HG03558 (cell line): ENCODE measurements around the gene TOMM34.

ENCODE experiments used
- ATAC-seq: cut with Tn5 transposase; IDR thresholded peaks from one replicate; pipeline ENCODE4 v1.9.1; 2021; ENCODE audit warnings: moderate number of reproducible peaks; ENCODE audit not compliant: unreplicated experiment; ENCODE audit errors: extremely low read depth

The TOMM34 gene

GRCh38 chr20:44963325-44964215, 3.4 kb upstream of the TOMM34 start:
- no peak for ATAC-seq

DNA sequence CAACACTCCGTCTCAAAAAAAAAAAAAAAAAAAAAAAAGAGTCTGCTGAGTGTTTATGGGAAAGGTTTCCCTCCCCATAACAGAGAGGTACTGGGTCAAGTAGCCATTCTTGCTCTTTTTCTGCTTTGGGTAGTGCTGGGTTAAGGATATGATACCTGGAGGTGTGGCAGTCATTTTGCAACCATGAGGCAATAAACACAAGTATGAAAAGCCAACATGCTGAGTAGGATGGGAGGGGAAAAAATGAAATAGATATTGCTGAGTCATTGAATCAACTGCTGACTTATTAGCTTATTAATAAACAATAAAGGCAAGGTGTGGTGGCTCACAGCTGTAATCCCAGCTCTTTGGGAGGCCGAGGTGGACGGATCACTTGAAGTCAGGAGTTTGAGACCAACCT, 2.3 kb upstream of the TOMM34 start:
- no peak for ATAC-seq

DNA sequence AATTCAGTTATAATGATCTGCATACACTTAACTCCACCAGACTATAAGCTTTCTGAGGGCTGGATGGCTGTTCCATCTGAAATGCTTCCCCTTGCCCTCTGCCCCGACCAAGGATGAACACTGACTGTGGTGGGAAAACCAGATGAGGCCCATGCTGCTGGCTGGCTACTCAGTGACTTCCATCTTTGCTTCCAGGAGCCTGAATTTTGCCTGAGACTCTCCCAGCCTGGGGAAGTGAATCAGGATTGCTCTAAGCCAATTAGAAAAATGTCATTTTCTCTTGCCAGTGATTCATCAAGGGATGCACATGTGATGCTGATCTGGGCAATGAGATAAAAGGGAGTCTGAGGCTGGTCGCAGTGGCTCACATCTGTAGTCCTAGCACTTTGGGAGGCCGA, 1.7 kb upstream of the TOMM34 start:
- ATAC-seq = no peak

GRCh38 chr20:44961011-44961869, 1.0 kb upstream of the TOMM34 start:
- ATAC-seq = no peak

DNA sequence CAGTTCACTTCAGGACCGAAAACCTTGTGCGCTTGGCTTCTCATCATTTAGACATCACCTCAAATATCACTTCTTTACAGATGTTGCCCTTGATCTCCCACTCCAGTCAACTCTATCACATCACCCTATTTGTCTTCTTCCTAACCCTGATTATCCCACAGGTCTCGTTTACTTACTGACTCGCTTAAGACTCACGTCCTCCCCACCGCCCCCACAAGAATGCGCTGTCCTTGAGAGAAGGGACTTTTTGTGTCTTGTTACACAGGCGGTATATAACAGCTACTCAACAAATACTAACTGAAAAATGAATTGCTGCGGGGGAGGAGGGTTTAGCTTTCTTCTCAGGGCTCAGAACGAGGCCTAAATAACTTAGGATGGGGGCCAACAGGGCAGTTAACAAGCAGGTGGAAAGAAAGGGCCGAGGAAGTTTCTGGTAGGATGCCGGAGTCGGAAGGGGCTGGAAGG, 527 bp downstream of the TOMM34 start:
- no peak for ATAC-seq

- no peak for ATAC-seq
Observed at GRCh38 chr20:44959082-44959637, 1.0 kb downstream of the TOMM34 start.

DNA sequence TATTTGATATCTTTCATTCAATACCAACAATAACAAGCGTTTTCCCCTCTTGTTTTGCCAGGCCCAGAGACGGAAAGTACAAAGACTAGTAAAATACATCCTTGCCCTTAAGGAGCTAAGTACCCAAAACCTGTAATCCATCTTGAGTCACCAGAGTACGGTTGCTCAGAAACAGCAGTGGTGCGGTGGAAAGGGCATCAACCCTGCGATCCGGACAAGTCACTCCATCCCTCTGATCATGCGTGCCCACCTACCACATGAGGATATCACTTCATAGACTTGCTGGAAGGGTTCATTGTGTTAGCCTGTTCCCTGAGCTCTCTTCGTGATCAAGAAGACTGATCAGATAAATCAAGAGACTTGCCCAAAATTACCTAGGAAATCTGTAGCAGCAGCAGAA, 1.9 kb downstream of the TOMM34 start:
- no peak for ATAC-seq

DNA sequence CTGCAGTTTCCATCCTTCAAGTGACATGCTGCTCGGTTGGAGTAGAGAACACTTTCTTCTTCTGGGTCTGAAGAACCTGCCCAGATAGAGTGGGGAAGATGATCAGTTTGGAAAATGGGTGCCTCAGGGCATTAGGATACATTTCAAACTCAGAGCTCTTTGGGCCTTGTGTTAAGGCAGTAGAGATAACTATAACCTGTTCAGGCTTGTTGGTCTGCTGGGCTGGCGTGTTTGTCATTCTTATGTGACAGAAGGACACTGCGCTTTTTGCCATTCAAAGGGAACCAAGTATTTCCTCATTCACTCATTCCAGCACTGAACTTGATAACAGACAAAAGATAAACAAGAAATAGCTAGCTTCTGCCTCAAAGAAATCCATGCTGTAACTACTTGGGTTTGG, 3.8 kb downstream of the TOMM34 start:
- ATAC-seq = no peak

DNA sequence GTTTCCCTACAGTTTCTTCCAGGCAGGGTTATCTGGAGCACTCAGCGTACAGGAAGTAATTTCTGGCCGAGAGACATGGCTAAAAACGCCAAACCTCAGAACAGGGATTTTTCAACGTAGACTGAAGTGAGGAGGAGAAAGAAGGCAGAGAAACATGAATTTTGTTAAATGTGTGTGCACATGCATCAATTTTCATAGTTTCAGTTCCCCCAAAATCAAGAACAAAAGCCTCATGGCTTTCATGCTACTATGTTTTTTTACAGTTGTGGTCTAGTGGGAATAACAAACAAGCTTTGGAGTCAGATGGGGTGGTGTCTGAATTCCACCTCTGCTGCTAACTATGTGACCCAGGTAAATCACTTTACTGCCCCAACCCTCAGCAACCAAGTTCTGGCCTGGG, 4.9 kb downstream of the TOMM34 start:
- ATAC-seq = no peak

DNA sequence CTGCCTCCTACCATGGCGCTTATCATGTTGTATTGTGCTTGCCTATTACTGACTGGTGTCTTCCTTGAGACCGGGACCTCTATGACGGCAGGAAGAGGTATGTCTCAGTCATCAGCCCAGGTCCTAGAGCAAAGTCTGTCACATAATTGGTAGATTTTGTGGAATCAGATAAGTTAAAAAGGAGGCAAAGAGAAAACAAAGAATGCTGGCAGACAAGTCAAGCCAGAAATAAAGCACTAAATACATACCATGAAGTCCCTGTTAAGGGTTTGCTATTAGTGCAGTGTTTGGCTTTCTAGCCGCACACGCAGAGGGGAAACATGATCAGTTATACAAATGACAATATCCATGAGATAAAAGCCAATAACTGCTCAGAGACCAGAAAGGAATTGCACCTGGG, 6.0 kb downstream of the TOMM34 start:
- ATAC-seq = no peak

- no peak for ATAC-seq
Observed at GRCh38 chr20:44952731-44953130, 7.5 kb downstream of the TOMM34 start.

- ATAC-seq = no peak
Observed at GRCh38 chr20:44950368-44950767, 9.8 kb downstream of the TOMM34 start.

DNA sequence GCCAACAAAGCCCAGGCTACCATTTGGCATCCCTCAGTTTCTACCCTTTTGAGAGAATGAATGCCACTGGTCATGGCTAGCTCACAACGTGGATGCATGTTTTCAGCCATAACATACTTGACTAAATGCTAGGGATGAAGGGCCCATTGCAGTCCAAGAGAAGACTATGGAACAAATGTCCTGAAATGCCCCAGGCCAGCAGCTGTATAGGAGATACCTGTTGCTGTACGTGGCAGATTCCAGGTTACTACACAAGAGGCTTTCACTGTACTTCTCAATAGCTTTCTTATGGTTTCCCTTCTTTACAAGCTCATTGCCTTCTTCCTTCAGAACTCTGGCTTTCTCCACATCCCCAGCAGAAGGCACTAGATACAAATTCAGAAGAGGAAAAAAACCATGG, 11.7 kb downstream of the TOMM34 start:
- ATAC-seq = no peak

DNA sequence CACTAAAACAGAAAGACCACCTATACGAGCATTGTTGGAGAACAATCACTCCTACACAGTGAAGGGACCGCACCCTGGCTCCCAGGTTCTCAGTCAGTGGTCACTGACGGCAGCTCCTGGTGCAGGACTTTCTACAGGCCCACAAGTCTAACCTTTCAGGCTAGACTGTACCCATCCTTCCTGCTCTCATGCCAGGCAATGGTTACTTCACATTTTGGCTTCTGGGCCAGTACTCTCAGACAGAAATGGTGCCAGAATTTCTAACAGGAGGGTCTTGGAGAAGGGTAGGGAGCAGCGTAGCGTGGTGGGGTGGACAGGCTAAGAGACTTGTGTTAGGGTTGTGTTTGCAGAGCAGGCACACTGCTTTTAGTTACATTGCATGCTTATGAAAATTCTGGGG, 12.1 kb downstream of the TOMM34 start:
- no peak for ATAC-seq

- no peak for ATAC-seq
Observed at GRCh38 chr20:44946271-44946852, 13.8 kb downstream of the TOMM34 start.

- no peak for ATAC-seq
Observed at GRCh38 chr20:44945261-44945660, 14.9 kb downstream of the TOMM34 start.

DNA sequence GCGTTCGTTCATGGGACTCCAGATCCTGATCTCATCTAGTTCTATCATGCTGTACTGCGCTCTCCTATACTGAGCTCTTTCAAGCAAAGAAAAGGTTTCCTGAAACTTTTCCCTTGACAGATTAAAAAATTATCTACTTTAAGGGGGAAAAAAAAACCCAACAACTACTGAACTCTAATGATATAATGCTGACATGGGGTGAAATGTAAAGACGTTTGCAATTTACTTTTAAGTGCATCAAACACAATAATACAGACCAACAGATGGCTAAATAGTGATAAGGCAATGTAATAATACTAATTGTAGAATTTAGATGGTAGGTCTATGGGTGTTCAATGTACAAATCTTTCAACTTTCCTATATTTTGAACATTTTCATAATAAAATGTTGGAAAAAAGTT, 16.4 kb downstream of the TOMM34 start:
- ATAC-seq = no peak

GRCh38 chr20:44942264-44942973, 17.8 kb downstream of the TOMM34 start:
- ATAC-seq = no peak

DNA sequence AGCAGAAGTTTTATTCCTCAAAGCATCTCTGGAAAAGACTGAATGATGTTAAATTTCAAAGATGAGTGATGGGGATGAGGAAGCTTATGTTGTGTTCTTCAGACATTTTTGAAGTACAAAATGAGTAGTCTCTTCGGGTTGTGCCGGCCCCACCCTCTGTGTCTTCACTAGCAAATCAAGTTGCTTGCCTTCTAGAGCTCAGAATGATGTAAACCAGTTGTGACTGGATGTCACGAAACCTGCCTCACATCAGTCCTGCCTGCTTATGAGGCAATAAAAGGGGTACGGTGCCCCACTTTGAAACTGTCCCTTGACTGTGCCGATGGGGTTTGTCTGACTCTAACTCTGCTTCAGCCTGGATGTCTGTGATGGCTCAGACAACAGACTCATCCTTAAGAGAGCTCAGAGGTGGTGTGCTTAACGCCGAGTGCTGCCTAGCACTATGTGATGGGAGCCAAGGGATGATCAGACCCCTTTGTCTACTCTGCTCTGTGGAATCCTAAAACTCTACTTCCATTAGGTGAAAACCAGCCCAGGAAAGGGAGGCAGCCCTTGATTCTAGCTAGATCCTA, 19.0 kb downstream of the TOMM34 start:
- no peak for ATAC-seq

DNA sequence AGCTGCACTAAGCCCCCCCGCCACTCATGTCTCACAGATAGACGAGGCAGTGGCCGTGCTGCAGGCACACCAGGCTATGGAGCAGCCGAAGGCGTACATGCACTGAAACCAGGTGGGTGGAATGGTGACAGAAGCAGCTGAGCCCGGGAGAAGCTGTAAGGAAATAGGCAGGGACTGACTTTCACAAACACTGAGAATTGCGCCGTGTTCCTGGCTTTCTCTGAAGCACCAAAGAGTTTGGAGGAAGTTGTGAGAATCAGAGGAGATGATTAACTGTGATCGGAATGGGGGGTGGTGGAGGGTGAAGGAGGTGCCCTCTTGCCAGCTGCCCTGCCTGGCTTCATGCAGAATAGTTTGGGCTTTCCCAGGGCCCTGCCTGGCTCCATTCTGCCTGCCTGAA, 21.6 kb downstream of the TOMM34 start:
- ATAC-seq = no peak
